GM12878 (cell line): ENCODE results near the gene SPOP.
A peak's percentile ranks its signal among the peaks of the same experiment; 100 is the strongest.

Source experiments
- EZH2 ChIP-seq: IDR thresholded peaks from 2 replicates; pipeline ENCODE4 v1.6.1; 2012; ENCODE audit warnings: low read depth, mild to moderate bottlenecking, control low read depth, inconsistent platforms, low read length, borderline replicate concordance; ENCODE audit not compliant: control insufficient read depth
- NFIC ChIP-seq: IDR thresholded peaks from 2 replicates; pipeline ENCODE4 v1.6.1; 2012; ENCODE audit warnings: low read depth, mild to moderate bottlenecking, inconsistent platforms, low read length, moderate library complexity
- POLR2A ChIP-seq: IDR thresholded peaks from 2 replicates; pipeline ENCODE4 v1.6.1; 2011; ENCODE audit warnings: low read depth, mild to moderate bottlenecking, low read length
- RCOR1 ChIP-seq: conservative IDR thresholded peaks from 2 replicates; pipeline ENCODE4 v1.6.1; 2012; ENCODE audit warnings: low read depth, low read length, improper control_type of control experiment
- TAF1 ChIP-seq: IDR thresholded peaks from 2 replicates; pipeline ENCODE4 v1.6.1; 2011; ENCODE audit warnings: mild to moderate bottlenecking, low read depth, low read length, borderline replicate concordance
- YBX1 ChIP-seq: fragments of 450-650 bp; IDR thresholded peaks from 2 replicates; pipeline ENCODE4 v1.6.1; 2016; ENCODE audit warnings: antibody characterized with exemption
- ZBED1 ChIP-seq: IDR thresholded peaks from 2 replicates; pipeline ENCODE4 v1.6.1; 2016; ENCODE audit warnings: borderline replicate concordance
- TF ChIP-seq, protein P1 (sequence below): IDR thresholded peaks from 2 replicates; pipeline ENCODE4 v1.6.1; 2011; ENCODE audit warnings: low read depth, mild to moderate bottlenecking, low read length, moderate library complexity, borderline replicate concordance; ENCODE audit errors: extremely low read depth
- TF ChIP-seq, protein P2 (sequence below): fragments of 450-650 bp; IDR thresholded peaks from 2 replicates; pipeline ENCODE4 v1.6.1; 2018; ENCODE audit warnings: mild to moderate bottlenecking, low read depth, moderate library complexity; ENCODE audit not compliant: partially characterized antibody
- TF ChIP-seq, protein P3 (sequence below): IDR thresholded peaks from 2 replicates; pipeline ENCODE4 v1.6.1; 2011; ENCODE audit warnings: borderline replicate concordance, low read depth, mild to moderate bottlenecking, moderate library complexity, mixed read lengths, low read length; ENCODE audit not compliant: insufficient read depth; ENCODE audit errors: extremely low read length
- TF ChIP-seq, protein P4 (sequence below), 3 experiments: IDR thresholded peaks in 2 of 3; conservative IDR thresholded peaks in 1 of 3; 2 replicates each; pipeline ENCODE4 v1.5.1; 2011; ENCODE audit warnings: low read depth in 3 of 3, low read length in 3 of 3, mild to moderate bottlenecking in 3 of 3, control low read depth in 2 of 3, moderate library complexity in 2 of 3, inconsistent platforms in 1 of 3, mixed read lengths in 1 of 3; ENCODE audit not compliant: control insufficient read depth in 2 of 3, insufficient read depth in 1 of 3; ENCODE audit errors: extremely low read depth in 1 of 3
- TF ChIP-seq, protein P5 (sequence below): fragments of 450-650 bp; IDR thresholded peaks from 2 replicates; pipeline ENCODE4 v1.6.1; 2017; ENCODE audit warnings: mild to moderate bottlenecking

DNA sequence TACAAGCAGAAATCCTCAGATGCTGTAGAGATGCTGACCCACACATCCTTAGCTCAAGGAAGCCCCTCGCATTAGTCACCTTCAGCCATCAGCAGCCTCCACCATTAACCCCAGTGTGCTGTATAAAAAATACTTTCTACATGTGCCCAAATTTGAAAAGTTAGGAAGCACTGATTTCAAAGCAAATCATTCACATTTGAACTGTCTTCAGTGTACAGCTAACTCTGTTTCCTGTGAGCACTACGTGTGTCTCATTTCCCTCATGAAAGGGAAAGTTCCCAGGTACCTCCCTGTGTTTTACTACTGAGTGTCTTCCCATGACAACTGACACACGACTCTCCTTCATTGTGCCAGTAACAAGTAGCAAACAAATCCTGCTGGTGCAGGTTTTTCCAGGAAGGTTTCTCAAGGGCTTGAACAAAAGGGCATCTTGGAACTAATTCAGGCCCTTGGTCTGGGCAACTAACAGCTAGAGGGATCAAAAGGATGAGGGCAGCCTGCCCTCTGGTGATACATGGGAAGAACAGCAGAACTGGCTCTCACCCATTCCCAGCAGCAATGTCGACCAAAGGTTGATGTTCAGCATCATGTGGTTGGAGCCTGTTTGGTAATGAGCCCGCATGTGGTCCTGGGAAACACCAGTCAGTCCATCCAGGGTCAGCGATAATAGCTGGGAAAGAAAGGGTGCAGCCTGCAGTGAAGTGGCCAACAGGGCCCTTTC, 25.8 kb upstream of the SPOP start:
- TF ChIP-seq, protein P1, sequence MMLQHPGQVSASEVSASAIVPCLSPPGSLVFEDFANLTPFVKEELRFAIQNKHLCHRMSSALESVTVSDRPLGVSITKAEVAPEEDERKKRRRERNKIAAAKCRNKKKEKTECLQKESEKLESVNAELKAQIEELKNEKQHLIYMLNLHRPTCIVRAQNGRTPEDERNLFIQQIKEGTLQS: no peak
- TF ChIP-seq, protein P2, sequence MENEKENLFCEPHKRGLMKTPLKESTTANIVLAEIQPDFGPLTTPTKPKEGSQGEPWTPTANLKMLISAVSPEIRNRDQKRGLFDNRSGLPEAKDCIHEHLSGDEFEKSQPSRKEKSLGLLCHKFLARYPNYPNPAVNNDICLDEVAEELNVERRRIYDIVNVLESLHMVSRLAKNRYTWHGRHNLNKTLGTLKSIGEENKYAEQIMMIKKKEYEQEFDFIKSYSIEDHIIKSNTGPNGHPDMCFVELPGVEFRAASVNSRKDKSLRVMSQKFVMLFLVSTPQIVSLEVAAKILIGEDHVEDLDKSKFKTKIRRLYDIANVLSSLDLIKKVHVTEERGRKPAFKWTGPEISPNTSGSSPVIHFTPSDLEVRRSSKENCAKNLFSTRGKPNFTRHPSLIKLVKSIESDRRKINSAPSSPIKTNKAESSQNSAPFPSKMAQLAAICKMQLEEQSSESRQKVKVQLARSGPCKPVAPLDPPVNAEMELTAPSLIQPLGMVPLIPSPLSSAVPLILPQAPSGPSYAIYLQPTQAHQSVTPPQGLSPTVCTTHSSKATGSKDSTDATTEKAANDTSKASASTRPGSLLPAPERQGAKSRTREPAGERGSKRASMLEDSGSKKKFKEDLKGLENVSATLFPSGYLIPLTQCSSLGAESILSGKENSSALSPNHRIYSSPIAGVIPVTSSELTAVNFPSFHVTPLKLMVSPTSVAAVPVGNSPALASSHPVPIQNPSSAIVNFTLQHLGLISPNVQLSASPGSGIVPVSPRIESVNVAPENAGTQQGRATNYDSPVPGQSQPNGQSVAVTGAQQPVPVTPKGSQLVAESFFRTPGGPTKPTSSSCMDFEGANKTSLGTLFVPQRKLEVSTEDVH: no peak
- TF ChIP-seq RCOR1 (no peak), ZBED1 (no peak), TAF1 (no peak), POLR2A (no peak), EZH2 (no peak), YBX1 (no peak), NFIC (no peak)
- TF ChIP-seq, protein P3, sequence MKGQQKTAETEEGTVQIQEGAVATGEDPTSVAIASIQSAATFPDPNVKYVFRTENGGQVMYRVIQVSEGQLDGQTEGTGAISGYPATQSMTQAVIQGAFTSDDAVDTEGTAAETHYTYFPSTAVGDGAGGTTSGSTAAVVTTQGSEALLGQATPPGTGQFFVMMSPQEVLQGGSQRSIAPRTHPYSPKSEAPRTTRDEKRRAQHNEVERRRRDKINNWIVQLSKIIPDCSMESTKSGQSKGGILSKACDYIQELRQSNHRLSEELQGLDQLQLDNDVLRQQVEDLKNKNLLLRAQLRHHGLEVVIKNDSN: no peak
- TF ChIP-seq, protein P4, sequence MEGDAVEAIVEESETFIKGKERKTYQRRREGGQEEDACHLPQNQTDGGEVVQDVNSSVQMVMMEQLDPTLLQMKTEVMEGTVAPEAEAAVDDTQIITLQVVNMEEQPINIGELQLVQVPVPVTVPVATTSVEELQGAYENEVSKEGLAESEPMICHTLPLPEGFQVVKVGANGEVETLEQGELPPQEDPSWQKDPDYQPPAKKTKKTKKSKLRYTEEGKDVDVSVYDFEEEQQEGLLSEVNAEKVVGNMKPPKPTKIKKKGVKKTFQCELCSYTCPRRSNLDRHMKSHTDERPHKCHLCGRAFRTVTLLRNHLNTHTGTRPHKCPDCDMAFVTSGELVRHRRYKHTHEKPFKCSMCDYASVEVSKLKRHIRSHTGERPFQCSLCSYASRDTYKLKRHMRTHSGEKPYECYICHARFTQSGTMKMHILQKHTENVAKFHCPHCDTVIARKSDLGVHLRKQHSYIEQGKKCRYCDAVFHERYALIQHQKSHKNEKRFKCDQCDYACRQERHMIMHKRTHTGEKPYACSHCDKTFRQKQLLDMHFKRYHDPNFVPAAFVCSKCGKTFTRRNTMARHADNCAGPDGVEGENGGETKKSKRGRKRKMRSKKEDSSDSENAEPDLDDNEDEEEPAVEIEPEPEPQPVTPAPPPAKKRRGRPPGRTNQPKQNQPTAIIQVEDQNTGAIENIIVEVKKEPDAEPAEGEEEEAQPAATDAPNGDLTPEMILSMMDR (IDR thresholded peaks at IDR 0.05 in 2 of 3, conservative IDR thresholded peaks at IDR 0.05 in 1 of 3; ENCODE audit: control insufficient read depth in 2 of 3, extremely low read depth in 1 of 3, insufficient read depth in 1 of 3, low read depth in 3 of 3, low read length in 3 of 3): peak; percentile 61 to 77 (median 72)
- TF ChIP-seq, protein P5, sequence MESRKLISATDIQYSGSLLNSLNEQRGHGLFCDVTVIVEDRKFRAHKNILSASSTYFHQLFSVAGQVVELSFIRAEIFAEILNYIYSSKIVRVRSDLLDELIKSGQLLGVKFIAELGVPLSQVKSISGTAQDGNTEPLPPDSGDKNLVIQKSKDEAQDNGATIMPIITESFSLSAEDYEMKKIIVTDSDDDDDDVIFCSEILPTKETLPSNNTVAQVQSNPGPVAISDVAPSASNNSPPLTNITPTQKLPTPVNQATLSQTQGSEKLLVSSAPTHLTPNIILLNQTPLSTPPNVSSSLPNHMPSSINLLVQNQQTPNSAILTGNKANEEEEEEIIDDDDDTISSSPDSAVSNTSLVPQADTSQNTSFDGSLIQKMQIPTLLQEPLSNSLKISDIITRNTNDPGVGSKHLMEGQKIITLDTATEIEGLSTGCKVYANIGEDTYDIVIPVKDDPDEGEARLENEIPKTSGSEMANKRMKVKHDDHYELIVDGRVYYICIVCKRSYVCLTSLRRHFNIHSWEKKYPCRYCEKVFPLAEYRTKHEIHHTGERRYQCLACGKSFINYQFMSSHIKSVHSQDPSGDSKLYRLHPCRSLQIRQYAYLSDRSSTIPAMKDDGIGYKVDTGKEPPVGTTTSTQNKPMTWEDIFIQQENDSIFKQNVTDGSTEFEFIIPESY: no peak
